Activated T-helper 9 cell treated with anti-CD3 and anti-CD28 coated beads, Interleukin-2, amount 50 U/mL, for 16 hours (primary cell): ENCODE data around the gene DICER1.

Source experiments
- DNase-seq: peaks from one replicate; pipeline ENCODE4 v3.0.0-alpha.2; 2020; ENCODE audit warnings: low read depth

Gene DICER1

DNA sequence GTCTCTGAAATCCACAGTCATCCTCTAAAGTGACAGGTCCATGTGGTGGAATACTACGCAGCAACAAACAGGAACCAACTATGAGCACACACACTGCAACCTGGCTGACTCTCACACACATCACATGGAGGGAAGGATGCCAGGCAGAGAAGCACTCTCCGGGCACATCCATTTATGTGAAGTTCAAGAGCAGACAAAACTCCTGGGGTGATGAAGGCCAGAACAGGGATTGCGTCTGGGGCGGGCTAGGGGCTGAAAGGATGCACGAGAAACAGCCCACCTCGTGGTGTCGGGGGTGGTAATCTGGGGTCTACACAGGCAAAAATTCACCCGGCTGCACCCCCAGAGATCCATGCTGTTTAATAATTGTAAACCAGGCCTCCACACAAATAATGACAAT lies 100.2 kb downstream of the DICER1 start:
- DNase-seq = no peak

GRCh38 chr14:95056476-95056875 lies 100.9 kb downstream of the DICER1 start:
- no peak for DNase-seq

DNA sequence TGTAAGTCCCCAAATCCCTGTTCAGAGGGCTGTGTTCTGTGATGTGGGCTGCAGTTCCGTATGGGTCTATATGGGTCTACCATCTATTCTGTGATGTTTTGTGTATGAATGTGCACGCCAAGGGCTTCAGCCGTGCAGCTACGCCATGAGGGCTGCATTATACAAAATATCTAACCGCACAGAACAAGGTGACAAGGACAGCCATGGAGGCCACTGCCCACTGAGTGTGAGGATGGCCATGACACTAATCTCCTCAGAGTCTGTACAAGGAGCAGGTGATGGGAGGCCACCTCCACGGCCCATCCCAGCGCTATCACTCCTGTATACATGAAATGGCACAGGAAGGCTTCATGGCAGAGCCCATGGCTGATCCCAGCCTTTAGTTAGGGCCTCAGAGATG lies 102.0 kb downstream of the DICER1 start:
- no peak for DNase-seq

DNA sequence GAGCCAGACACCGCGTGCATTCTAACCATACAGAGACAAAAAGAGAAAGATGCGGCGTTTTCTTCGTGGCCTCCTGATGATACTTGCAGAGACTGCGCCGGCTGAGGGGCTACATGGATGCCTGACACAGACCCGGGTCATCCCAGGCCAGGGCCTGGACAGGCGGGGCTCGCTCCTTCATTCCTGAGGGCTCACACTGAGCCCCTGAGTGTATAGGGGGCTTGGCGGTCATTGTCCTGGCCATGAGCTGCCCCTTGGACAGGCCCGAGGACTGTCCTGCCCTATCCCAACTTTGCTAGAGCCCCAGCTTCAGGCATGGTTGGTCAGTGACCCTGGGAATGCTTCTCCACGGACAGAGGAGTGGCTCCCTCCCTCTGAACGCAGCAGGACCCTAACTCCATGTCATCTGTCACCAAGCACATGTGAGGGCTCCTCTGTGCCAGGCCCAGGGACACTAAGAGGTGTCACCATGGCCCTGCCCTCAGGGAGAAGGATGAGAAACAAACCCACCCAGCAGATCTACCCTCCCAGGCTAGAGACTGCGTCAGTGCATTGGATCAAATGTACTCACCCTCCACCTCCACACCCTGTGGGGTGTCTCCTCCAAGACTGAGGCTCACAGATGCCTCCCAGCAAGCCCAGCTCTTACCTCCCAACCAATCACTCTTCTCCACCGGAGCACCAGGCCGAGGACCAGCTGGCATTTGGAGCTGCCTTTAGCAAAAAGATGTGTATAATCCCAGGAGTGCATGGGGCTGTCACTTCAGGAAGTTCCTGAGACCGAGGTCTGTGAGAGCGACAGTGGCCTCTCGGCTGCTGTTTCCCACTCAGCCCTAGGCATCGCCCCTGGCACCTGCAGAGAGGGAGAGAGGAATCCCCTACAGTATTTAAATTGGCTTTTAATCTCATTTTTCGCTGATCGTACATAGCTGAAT lies 102.7 kb downstream of the DICER1 start:
- no peak for DNase-seq

- DNase-seq = no peak
Measured at GRCh38 chr14:95052016-95052585, 105.2 kb downstream of the DICER1 start.

DNA sequence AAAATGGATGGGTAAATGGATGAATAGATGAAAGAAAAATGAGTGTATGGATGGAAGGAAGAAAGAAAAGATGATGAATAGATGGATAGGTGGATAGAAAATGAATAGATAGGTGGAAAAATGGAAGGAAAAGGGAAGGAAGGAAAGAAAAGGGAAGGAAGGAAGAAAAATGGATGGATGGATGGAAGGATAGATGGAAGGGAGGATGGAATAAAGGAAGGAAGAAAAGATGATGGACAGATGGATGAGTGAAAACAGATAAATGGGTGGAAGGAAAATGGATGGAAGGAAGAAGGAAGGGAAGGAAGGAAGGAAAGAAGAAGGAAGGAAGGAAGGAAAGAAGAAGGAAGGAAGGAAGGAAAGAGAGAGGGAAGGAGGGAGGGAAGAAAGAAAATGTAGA lies 107.4 kb downstream of the DICER1 start:
- DNase-seq = no peak

DNA sequence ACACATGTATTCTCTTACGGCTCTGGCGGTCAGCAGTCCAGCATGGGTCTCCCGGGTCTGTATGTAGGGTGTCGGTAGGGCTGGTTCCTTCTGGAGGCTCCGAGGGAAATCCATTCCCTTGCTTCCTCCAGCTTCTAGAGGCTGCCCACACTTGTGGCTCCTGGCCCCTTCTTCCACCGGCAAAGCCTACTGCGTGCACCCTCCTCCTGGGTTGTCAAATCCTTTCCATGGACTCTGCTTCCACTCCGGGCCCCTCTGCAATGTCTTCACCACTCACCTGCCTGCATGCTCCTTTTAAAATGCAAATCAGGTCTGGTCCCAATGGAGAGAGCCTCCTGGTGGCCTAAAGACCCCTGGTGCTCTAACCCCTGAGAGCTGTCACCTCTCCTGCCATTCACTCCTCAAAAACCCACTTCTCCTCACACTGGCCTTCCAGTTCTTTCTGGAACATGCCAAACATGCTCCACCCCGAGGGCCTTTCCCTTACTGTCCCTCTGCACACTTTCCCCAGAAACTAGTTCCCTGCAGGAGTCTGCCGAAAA lies 108.5 kb downstream of the DICER1 start:
- no peak for DNase-seq

DNA sequence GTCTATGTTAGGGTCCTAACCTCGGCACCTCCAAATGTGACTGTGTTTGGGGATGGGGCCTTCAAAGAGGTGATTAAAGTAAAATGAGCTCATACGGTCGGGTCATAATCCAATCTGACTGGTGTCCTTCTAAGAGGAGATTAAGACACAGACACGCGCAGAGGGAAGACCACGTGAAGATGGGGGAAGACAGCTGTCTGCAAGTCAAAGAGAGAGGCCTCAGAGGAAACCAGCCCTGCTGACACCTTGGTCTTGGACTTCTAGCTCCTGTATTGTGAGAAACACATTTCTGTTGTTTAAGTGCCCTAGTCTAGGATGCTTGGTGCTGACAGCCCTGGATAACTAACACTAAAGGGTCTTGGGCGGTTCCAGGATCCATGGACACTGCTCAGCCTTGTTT lies 109.6 kb downstream of the DICER1 start:
- no peak for DNase-seq

- DNase-seq = no peak
Measured at GRCh38 chr14:95046711-95047681, 110.3 kb downstream of the DICER1 start.

DNA sequence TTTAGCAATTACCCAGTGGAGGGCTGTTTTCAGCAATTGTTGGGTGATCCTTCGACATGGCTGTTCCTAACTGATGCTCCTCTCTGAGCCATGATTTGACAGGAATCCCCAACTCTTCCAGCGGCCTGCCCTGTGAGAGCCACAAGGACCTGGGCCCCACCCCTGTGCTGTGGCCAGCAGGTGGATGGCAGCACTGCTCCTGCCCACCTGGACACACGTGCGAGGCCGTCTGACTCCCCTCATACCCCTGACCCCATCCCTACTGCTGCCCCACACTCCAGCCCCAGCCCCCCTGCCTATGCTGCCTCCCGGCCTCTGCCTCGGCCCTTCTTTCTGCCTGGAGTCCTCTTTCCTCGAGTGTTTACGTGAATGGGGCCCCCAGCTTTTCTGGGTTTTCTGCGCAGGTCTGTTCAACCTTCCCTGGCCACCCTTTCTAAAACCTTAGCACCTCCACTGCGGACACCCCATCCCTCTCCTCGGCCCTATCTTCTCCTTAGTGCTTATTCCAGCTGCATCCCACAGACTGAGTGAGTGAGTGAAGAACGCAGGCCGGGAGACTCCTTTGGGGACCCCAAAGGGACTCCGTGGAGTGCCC lies 111.4 kb downstream of the DICER1 start:
- DNase-seq = no peak

DNA sequence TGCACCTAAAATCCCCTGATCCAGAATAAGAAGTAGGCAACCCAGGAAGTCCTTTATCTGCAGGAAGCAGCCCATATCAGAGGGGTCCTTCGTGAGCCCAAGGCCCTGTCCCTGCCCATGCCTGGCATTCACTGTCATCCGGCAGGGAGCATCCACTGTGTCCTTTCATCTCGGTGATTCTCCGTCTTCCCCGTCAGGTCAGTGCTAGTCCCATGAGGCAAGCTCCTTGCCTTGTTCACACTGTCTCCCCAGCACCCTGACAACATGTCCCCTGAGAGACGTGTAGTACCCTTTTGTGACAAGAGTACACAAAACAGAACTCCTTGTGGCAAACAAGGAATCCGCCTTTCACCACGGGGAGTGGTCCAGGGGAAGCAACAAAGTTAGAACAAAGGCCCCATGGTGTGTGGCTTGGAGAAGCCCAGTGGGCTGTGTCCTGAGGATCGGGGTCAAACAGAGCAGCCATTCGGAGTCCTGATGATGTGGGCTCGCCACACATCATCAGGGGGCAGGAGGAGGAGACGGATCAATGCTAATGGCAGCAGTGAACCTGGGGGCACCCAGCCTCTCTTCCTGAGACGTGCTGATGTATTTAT lies 112.1 kb downstream of the DICER1 start:
- no peak for DNase-seq

- DNase-seq = no peak
Measured at GRCh38 chr14:95044463-95045105, 112.7 kb downstream of the DICER1 start.

DNA sequence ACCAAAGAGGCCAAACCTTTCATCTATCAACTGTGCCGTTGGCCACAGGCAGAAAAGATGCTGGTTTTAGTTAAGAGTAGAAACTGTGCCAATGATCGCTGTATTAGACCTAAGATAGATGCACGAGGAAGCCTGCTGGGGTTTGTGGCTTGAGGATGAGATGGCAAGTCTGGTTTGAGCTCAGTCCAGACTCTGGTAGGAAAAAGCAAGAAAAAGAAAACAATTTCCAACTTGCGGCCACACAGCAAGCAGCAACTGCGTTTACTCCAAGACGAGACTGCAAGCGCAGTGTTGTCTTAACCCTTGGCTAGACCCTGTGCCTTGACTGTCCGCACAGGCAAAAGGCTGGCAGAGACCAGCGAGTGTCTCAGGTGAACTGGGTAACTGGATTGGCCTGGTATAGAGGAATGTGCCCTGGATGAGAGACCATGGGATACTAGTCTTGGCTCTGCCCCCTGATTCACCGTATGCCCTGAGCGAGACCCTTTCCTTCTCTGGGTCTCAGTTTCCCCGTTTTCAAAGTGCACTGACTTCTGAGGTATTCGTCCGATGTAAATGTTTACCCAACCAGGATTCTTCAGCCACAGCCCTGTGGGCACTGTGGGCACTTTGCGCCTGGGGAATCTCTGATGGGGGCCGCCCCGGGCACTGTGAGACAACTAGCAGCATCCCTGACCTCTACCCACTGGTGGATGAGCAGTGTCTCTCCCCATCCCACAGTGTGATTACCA lies 113.4 kb downstream of the DICER1 start:
- no peak for DNase-seq

DNA sequence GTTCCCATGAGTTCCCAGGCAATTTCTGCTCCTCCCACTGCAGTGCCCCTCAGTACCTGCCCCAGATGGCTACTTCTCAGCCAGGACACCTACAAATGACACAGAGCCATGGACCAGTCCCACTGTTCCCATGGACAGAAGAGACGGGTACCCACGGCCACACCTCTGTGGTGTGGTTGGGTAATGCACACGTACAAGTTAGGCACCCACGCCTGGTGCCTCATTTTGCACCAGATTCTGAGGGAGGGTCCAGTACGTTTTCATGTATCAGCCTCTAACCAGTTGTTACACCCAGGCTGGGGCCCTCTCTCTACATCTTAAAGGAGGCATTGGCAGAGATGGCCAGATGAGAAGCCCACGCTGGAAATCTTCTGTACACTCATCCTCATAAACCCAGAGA lies 114.0 kb downstream of the DICER1 start:
- DNase-seq = no peak

- DNase-seq = no peak
Measured at GRCh38 chr14:95041477-95042020, 115.8 kb downstream of the DICER1 start.

DNA sequence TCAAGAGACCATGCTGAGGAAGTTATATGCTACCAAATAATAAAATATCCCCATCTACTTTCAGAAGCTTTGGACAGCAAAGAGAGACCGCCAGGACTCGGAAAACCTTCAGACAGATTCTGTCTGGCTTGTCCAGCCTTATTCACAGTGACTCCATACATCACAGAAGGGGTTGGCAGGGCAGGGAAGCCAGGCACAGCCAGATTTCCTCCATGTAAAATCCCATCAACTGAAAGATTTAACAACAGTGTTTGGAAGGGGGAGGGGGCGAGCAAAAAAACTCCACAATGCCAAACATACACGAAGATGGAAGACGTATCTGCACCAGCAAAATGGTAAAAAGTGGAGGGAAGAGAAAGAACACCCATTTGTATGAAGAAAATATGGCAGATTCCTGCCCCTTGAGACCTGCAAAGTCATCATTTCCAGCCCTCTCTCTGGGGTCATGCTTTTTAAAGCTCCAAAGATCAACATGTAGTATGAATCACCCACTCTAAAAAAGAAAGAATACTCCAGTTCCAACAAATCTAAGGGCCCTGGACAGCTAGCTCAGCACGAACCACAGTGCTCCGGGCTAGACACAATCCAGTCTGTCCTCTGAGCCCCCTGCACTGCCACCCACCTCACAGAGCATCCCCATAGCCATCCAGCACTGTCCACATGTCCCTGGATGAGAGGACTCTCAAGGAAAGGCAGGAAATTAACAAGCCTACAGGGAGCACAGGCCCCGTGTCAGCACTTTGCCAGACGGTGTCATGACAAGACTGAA lies 116.4 kb downstream of the DICER1 start:
- DNase-seq = no peak

GRCh38 chr14:95039993-95040348 lies 117.4 kb downstream of the DICER1 start:
- DNase-seq = no peak

DNA sequence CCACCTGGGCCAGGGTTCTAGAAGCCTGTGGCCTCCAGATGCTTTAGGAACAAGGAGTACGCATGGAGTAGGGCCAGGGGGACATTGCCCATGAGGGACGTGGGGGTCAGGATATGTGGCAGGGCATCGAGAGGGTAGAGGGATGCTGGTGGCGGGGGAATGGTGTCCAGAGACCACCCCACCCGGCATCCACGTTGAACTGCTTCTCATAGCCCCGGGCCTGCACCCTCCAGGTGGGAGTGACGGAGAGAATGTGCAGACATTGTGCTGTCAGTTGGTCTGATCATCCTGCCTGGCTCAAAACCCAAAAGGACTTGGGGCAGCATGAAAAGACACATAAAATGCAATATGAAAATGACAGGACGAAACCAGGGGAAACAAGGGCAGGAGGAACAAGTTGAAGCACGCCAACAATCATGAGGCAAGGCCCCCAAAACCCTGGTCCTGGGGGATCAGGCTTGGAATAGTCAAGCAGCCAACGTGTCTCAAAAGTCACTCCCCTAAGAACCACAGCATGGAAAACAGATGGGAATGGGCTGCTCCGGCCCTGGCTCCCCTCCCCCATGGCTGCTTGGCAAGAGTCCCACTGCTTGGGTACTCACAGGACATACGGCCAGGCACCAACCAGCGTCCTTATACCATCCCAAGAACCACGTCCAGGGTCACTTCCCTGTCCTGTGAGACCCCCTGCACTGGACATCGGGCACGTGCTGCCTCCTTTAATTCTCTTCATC lies 117.9 kb downstream of the DICER1 start:
- no peak for DNase-seq
